ENCODE measurements around the gene NME2.

DNA sequence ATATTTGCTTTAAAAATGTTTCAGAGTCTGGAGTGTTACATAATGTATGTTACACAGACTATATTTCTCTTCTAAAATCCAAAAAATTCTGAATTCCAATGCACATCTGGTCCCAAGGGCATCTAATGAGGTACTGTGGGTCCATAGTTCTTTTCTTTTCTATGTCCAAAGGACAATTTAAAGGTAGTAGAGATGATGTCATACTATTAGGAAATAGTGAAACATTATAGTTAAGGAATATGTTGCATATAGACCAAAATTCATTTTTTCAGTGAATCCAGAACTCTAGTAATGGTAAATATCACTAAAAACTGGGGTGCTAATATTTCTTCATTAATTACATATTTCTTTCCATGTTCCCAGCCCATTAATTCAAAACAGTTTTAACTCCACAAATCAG lies 23.0 kb downstream of the NME2 start:
- TF ChIP-seq, protein P1, sequence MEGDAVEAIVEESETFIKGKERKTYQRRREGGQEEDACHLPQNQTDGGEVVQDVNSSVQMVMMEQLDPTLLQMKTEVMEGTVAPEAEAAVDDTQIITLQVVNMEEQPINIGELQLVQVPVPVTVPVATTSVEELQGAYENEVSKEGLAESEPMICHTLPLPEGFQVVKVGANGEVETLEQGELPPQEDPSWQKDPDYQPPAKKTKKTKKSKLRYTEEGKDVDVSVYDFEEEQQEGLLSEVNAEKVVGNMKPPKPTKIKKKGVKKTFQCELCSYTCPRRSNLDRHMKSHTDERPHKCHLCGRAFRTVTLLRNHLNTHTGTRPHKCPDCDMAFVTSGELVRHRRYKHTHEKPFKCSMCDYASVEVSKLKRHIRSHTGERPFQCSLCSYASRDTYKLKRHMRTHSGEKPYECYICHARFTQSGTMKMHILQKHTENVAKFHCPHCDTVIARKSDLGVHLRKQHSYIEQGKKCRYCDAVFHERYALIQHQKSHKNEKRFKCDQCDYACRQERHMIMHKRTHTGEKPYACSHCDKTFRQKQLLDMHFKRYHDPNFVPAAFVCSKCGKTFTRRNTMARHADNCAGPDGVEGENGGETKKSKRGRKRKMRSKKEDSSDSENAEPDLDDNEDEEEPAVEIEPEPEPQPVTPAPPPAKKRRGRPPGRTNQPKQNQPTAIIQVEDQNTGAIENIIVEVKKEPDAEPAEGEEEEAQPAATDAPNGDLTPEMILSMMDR (IDR thresholded peaks at IDR 0.05): no peak
- TF ChIP-seq POLR2A (IDR thresholded peaks at IDR 0.05) (no peak), POLR2AphosphoS5 (IDR thresholded peaks at IDR 0.05) (no peak), EP300 (IDR thresholded peaks at IDR 0.05; ENCODE audit: low read depth) (no peak)

All from transverse colon (tissue), 4 donors.